Esophagus squamous epithelium (tissue), 5 donors: ENCODE data around the gene ANKRD36B. TPM values are rescaled to one million over a fixed set of nuclear protein-coding genes. Genes with fewer than 3 reads are reported as not detected.
"Not testable (repeated sequence)": the region's sequence is repeated elsewhere in the genome, so short reads cannot be mapped to it uniquely, and the experiment has no call there.

Source experiments
- DNase-seq: peaks from one replicate; lab custom pipeline; 2025; lab: John Stamatoyannopoulos, UW
- H3K27ac ChIP-seq, 4 donors: fragments of 200-600 bp; sonication (generic); one replicate each; pipeline ENCODE4 v1.5.1; 2016 to 2019; ENCODE audit warnings: mild to moderate bottlenecking in 1 of 4
- H3K27me3 ChIP-seq, 4 donors: fragments of 200-600 bp; sonication (generic); 1 replicate in 3 of 4; 2 replicates in 1 of 4; pipeline versions ENCODE4 v1.5.1 to v1.6.0; 2017 to 2021; ENCODE audit warnings: antibody characterized with exemption in 1 of 4
- H3K36me3 ChIP-seq, 3 donors: fragments of 200-600 bp; sonication (generic); one replicate each; pipeline ENCODE4 v1.5.1; 2016 to 2019
- H3K4me1 ChIP-seq, 3 donors: fragments of 200-600 bp; sonication (generic); one replicate each; pipeline ENCODE4 v1.5.1; 2017 to 2019
- H3K4me3 ChIP-seq, 4 donors: fragments of 200-600 bp; sonication (generic); 1 replicate in 3 of 4; 2 replicates in 1 of 4; pipeline ENCODE4 v1.5.1; 2016 to 2019; ENCODE audit warnings: mild to moderate bottlenecking in 2 of 4, moderate library complexity in 1 of 4
- H3K9me3 ChIP-seq, 3 donors: fragments of 200-600 bp; sonication (generic); one replicate each; pipeline ENCODE4 v1.5.1; 2016 to 2019
- POLR2A ChIP-seq, 4 donors: fragments of 450-650 bp; IDR thresholded peaks; one replicate each; pipeline ENCODE4 v1.6.1; 2017; ENCODE audit warnings: antibody characterized with exemption in 4 of 4, mild to moderate bottlenecking in 4 of 4, moderate library complexity in 3 of 4
- WGBS, 2 donors: methylation state at CpG; one replicate each; pipeline ENCODE4 v1.1.5; 2018; 5-methylcytosine and 5-hydroxymethylcytosine counted together
- intact Hi-C: fragments of 100-400 bp; cut with DNase I; formaldehyde crosslinking; loops from one replicate; pipeline ENCODE4 v1.15.0; 2022
- total RNA-seq, 4 donors: library from RNA; depleted of rRNA; stranded (reverse); fragments of >200 nt; gene quantifications; one replicate each; pipeline ENCODE4 v1.1.0, GENCODE V29; 2016
- donor health status: DM: yes; HTN: yes; CAD: no.

Gene ANKRD36B
- total RNA-seq, 4 donors from 2014 or later: 6.3 to 29.6 (median 9.2) TPM

GRCh38 chr2:97548536-97548935 is 41.1 kb downstream of the ANKRD36B start:
- DNase-seq, H3K27me3 ChIP-seq, H3K27ac ChIP-seq, H3K9me3 ChIP-seq, intact Hi-C loops, H3K4me3 ChIP-seq: not testable (repeated sequence)
- peaks cover 0 to 42% (median 4%) of the 10 kb centered on the region in 3 donors for H3K36me3 ChIP-seq
- H3K4me1 ChIP-seq: peaks cover 0 to 24% (median 0%) of the 10 kb centered on the region in 3 donors

- H3K36me3 ChIP-seq: peaks cover 0 to 24% (median 0%) of the 10 kb centered on the region in 3 donors
- H3K4me1 ChIP-seq: peaks cover 0 to 24% (median 0%) of the 10 kb centered on the region in 3 donors
These were observed 43.0 kb downstream of the ANKRD36B start for GRCh38 chr2:97546711-97547110.

GRCh38 chr2:97544911-97545310 is 44.8 kb downstream of the ANKRD36B start:
- H3K9me3 ChIP-seq, DNase-seq, H3K27ac ChIP-seq, H3K4me3 ChIP-seq, intact Hi-C loops, H3K27me3 ChIP-seq: not testable (repeated sequence)
- Histone ChIP-seq H3K36me3 (peaks cover 0 to 19% (median 0%) of the 10 kb centered on the region in 3 donors), H3K4me1 (peaks cover 0 to 18% (median 0%) of the 10 kb centered on the region in 3 donors)

More at GRCh38 chr2:97546711-97547110, 43.0 kb downstream of the ANKRD36B start:
- 43 to 91% methylated on average over 2 of the region's 2 CpGs for WGBS, 2 donors
- no peak for TF ChIP-seq POLR2A (IDR thresholded peaks at IDR 0.05)
- intact Hi-C loops: no loop called here
- H3K4me3 ChIP-seq: no peak overlapping the region
- H3K9me3 ChIP-seq: no peaks in the 10 kb centered on the region
- H3K27ac ChIP-seq: no peak overlapping the region
- DNase-seq: no peak
- H3K27me3 ChIP-seq: no peaks in the 10 kb centered on the region

- H3K9me3 ChIP-seq, H3K4me3 ChIP-seq, H3K4me1 ChIP-seq, intact Hi-C loops, H3K27me3 ChIP-seq, DNase-seq, H3K36me3 ChIP-seq, H3K27ac ChIP-seq: not testable (repeated sequence)
- WGBS, 2 donors: 100% methylated on average over 2 of the region's 2 CpGs; no CpG with 5 or more reads in 1 of the 2 donors
These were observed 63.8 kb downstream of the ANKRD36B start for GRCh38 chr2:97525904-97526303.

- intact Hi-C loops, H3K4me1 ChIP-seq, H3K4me3 ChIP-seq, H3K36me3 ChIP-seq, H3K27ac ChIP-seq, DNase-seq, H3K27me3 ChIP-seq, H3K9me3 ChIP-seq: not testable (repeated sequence)
- WGBS, 2 donors: 93% methylated on average over 1 of the region's 1 CpG; no CpG with 5 or more reads in 1 of the 2 donors
These were observed 65.9 kb downstream of the ANKRD36B start for GRCh38 chr2:97523816-97524215.

- H3K27me3 ChIP-seq, H3K4me1 ChIP-seq, H3K27ac ChIP-seq, H3K9me3 ChIP-seq, intact Hi-C loops, H3K36me3 ChIP-seq, DNase-seq, H3K4me3 ChIP-seq: not testable (repeated sequence)
- no CpG with 5 or more reads among the region's 2 CpGs for WGBS, 2 donors
These were observed 66.6 kb downstream of the ANKRD36B start for GRCh38 chr2:97522916-97523555.

GRCh38 chr2:97495651-97496050 is 94.0 kb downstream of the ANKRD36B start:
- H3K36me3 ChIP-seq, DNase-seq, H3K9me3 ChIP-seq, H3K4me3 ChIP-seq, H3K27ac ChIP-seq, intact Hi-C loops, H3K27me3 ChIP-seq, H3K4me1 ChIP-seq: not testable (repeated sequence)
- 71% methylated on average over 1 of the region's 4 CpGs; no CpG with 5 or more reads in 1 of the 2 donors for WGBS, 2 donors

GRCh38 chr2:97490141-97490540 is 99.5 kb downstream of the ANKRD36B start:
- H3K36me3 ChIP-seq, H3K27me3 ChIP-seq, H3K4me1 ChIP-seq, H3K27ac ChIP-seq, H3K9me3 ChIP-seq, H3K4me3 ChIP-seq, DNase-seq, intact Hi-C loops: not testable (repeated sequence)
- 71 to 84% methylated on average over 2 to 4 of the region's 5 CpGs for WGBS, 2 donors

Other genes with a start within 250 kb of the ANKRD36B start
- 100 to 1,000 TPM; 350 to 487 (median 415) TPM for gene COX5B, start 56.2 kb upstream of the ANKRD36B start, total RNA-seq
- gene ACTR1B, start 74.2 kb upstream of the ANKRD36B start, total RNA-seq: 10 to 100 TPM; 29.3 to 57.8 (median 47.5) TPM
- gene C2orf92, start 79.8 kb upstream of the ANKRD36B start, total RNA-seq: 10 to 100 TPM in 1 of 4 donors, 1 to 10 TPM in 2, not detected in 1; 2.5 to 12.8 (median 2.5) TPM
- 1 to 10 TPM; 2.2 to 7.8 (median 3.3) TPM for gene ZAP70, start 123.7 kb upstream of the ANKRD36B start, total RNA-seq